HCT116 (cell line): ENCODE data around the gene STOX2.

Experiments used
- POLR2A ChIP-seq: IDR thresholded peaks from 2 replicates; pipeline ENCODE4 v1.7.0; 2011; ENCODE audit warnings: borderline replicate concordance; ENCODE audit not compliant: insufficient read depth, insufficient read length; ENCODE audit errors: extremely low read depth
- POLR2AphosphoS5 ChIP-seq: IDR thresholded peaks from 2 replicates; pipeline ENCODE4 v1.6.1; 2011; ENCODE audit warnings: mild to moderate bottlenecking, low read depth, low read length, moderate library complexity
- SP1 ChIP-seq: IDR thresholded peaks from 2 replicates; pipeline ENCODE4 v1.6.1; 2012; ENCODE audit warnings: low read depth
- TF ChIP-seq, protein P1 (sequence below), 3 experiments: fragments of 200-600 bp in 1 of 3; sonication (generic) in 1 of 3; IDR thresholded peaks in 2 of 3; conservative IDR thresholded peaks in 1 of 3; 2 replicates each; pipeline ENCODE4 v1.5.1; 2012 to 2017; ENCODE audit warnings: low read depth in 2 of 3, low read length in 2 of 3, antibody characterized with exemption in 1 of 3, borderline replicate concordance in 1 of 3, control low read depth in 1 of 3, mild to moderate bottlenecking in 1 of 3, mixed read lengths in 1 of 3, mixed run types in 1 of 3, moderate library complexity in 1 of 3; ENCODE audit not compliant: insufficient read depth in 1 of 3

DNA sequence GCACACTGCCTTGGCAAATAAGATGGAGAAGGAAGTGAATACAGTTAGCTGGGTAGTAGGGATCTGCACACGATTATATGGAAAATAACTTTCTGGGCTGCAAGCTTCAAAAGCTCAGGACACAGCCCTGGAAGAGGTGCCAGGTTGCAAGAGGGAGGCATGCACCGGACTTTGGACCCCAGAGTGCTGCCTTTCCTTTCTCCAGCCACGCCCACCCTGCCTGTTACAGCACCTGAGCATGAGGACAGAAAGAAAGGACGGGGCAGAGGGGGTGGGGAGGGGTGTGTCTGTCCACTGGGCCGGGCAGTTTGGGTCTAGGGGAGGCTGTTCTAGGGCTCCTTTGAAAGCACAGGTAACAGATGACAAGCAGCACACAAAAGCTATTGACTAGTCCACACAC lies 159.8 kb downstream of the STOX2 start:
- TF ChIP-seq, protein P1, sequence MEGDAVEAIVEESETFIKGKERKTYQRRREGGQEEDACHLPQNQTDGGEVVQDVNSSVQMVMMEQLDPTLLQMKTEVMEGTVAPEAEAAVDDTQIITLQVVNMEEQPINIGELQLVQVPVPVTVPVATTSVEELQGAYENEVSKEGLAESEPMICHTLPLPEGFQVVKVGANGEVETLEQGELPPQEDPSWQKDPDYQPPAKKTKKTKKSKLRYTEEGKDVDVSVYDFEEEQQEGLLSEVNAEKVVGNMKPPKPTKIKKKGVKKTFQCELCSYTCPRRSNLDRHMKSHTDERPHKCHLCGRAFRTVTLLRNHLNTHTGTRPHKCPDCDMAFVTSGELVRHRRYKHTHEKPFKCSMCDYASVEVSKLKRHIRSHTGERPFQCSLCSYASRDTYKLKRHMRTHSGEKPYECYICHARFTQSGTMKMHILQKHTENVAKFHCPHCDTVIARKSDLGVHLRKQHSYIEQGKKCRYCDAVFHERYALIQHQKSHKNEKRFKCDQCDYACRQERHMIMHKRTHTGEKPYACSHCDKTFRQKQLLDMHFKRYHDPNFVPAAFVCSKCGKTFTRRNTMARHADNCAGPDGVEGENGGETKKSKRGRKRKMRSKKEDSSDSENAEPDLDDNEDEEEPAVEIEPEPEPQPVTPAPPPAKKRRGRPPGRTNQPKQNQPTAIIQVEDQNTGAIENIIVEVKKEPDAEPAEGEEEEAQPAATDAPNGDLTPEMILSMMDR (IDR thresholded peaks at IDR 0.05 in 2 of 3, conservative IDR thresholded peaks at IDR 0.05 in 1 of 3; ENCODE audit: borderline replicate concordance in 1 of 3, insufficient read depth in 1 of 3, low read depth in 2 of 3, low read length in 2 of 3), result no peak
- TF ChIP-seq SP1, result no peak
- TF ChIP-seq POLR2AphosphoS5, result no peak
- no peak for TF ChIP-seq POLR2A
